Measurements from ENCODE around the gene PSME3. TPM values are rescaled to one million over a fixed set of nuclear protein-coding genes. Genes with fewer than 3 reads are reported as not detected.

The PSME3 gene
- polyA plus RNA-seq, 1 of the 3 experiments (the other 2 are of a cell fraction), result 139 TPM

DNA sequence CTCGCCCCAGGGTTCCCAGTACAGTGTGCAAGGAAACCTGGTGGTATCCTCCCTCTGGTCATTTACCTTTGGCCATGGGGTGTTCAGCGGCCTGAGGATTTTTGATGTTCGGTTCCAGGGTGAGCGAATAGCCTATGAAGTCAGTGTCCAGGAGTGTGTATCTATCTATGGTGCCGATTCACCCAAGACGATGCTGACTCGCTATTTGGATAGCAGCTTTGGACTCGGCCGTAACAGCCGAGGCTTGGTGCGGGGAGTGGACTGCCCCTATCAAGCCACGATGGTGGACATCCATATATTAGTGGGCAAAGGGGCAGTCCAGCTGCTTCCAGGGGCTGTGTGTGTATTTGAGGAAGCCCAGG lies 12.3 kb downstream of the PSME3 start:
- DNase-seq, result no peak
- Histone ChIP-seq H3K27ac (ENCODE audit: low read depth in 2 of 2, low read length in 1 of 2) (no peak overlapping the region), H3K4me2 (no peak overlapping the region), H3F3A (replicated peaks; ENCODE audit: insufficient read depth) (peaks cover 17% of the 10 kb centered on the region), H4K20me1 (ENCODE audit: insufficient read depth) (0 out of 2 replicates have a peak, but pooled peaks cover 10% of the 10 kb centered on the region), H3K9me3 (no peaks in the 10 kb centered on the region), H2AFZ (ENCODE audit: low read depth) (no peak overlapping the region), H3K9me2 (no peaks in the 10 kb centered on the region), H3K79me2 (ENCODE audit: insufficient read depth) (no peaks in the 10 kb centered on the region), H3K9ac (no peak overlapping the region), H3K4me3 (ENCODE audit: low read depth in 2 of 2, low read length in 1 of 2) (no peak overlapping the region), H3K27me3 (ENCODE audit: insufficient read depth) (no peaks in the 10 kb centered on the region), H3K36me3 (replicated peaks in 1 of 2; ENCODE audit: control insufficient read depth in 1 of 2, insufficient read depth in 2 of 2, low read length in 1 of 2) (peaks cover 21 to 49% of the 10 kb centered on the region in 2 experiments), H3K4me1 (ENCODE audit: control insufficient read depth in 1 of 2, insufficient read depth in 2 of 2, low read depth in 1 of 2, low read length in 1 of 2) (peaks cover 0 to 4% of the 10 kb centered on the region in 2 experiments; a peak in 1 of 4 replicates)
- POLR2A ChIA-PET, result interaction anchor here (1.8 kb wide), 1 partner anchor 153 kb away, joined by 6 read pairs; the partner anchor contains the start of gene RPL27
- WGBS (ENCODE audit: low lambda C conversion rate), result 98% methylated on average over 12 of the region's 12 CpGs
- CTCF ChIA-PET, result interaction anchor here (1.2 to 4.7 kb wide), 6 partner anchors 11 to 152 kb away, joined by 3 to 34 read pairs (median 20); partner anchors contain the start of genes BECN1 and RPL27
- TF ChIP-seq, protein P1, sequence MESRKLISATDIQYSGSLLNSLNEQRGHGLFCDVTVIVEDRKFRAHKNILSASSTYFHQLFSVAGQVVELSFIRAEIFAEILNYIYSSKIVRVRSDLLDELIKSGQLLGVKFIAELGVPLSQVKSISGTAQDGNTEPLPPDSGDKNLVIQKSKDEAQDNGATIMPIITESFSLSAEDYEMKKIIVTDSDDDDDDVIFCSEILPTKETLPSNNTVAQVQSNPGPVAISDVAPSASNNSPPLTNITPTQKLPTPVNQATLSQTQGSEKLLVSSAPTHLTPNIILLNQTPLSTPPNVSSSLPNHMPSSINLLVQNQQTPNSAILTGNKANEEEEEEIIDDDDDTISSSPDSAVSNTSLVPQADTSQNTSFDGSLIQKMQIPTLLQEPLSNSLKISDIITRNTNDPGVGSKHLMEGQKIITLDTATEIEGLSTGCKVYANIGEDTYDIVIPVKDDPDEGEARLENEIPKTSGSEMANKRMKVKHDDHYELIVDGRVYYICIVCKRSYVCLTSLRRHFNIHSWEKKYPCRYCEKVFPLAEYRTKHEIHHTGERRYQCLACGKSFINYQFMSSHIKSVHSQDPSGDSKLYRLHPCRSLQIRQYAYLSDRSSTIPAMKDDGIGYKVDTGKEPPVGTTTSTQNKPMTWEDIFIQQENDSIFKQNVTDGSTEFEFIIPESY (IDR thresholded peaks at IDR 0.05; ENCODE audit: borderline replicate concordance, low read depth), result no peak
- no peak for TF ChIP-seq SIN3A (IDR thresholded peaks at IDR 0.05; ENCODE audit: borderline replicate concordance, low read depth, low read length)
- TF ChIP-seq, protein P2, sequence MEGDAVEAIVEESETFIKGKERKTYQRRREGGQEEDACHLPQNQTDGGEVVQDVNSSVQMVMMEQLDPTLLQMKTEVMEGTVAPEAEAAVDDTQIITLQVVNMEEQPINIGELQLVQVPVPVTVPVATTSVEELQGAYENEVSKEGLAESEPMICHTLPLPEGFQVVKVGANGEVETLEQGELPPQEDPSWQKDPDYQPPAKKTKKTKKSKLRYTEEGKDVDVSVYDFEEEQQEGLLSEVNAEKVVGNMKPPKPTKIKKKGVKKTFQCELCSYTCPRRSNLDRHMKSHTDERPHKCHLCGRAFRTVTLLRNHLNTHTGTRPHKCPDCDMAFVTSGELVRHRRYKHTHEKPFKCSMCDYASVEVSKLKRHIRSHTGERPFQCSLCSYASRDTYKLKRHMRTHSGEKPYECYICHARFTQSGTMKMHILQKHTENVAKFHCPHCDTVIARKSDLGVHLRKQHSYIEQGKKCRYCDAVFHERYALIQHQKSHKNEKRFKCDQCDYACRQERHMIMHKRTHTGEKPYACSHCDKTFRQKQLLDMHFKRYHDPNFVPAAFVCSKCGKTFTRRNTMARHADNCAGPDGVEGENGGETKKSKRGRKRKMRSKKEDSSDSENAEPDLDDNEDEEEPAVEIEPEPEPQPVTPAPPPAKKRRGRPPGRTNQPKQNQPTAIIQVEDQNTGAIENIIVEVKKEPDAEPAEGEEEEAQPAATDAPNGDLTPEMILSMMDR (IDR thresholded peaks at IDR 0.05), result no peak
- TF ChIP-seq, protein P3, sequence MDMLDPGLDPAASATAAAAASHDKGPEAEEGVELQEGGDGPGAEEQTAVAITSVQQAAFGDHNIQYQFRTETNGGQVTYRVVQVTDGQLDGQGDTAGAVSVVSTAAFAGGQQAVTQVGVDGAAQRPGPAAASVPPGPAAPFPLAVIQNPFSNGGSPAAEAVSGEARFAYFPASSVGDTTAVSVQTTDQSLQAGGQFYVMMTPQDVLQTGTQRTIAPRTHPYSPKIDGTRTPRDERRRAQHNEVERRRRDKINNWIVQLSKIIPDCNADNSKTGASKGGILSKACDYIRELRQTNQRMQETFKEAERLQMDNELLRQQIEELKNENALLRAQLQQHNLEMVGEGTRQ (IDR thresholded peaks at IDR 0.05; ENCODE audit: borderline replicate concordance, low read depth, low read length), result no peak
- no peak for TF ChIP-seq TEAD4 (IDR thresholded peaks at IDR 0.05; ENCODE audit: borderline replicate concordance, insufficient read depth)
- TF ChIP-seq NFIC (IDR thresholded peaks at IDR 0.05; ENCODE audit: borderline replicate concordance), result no peak

DNA sequence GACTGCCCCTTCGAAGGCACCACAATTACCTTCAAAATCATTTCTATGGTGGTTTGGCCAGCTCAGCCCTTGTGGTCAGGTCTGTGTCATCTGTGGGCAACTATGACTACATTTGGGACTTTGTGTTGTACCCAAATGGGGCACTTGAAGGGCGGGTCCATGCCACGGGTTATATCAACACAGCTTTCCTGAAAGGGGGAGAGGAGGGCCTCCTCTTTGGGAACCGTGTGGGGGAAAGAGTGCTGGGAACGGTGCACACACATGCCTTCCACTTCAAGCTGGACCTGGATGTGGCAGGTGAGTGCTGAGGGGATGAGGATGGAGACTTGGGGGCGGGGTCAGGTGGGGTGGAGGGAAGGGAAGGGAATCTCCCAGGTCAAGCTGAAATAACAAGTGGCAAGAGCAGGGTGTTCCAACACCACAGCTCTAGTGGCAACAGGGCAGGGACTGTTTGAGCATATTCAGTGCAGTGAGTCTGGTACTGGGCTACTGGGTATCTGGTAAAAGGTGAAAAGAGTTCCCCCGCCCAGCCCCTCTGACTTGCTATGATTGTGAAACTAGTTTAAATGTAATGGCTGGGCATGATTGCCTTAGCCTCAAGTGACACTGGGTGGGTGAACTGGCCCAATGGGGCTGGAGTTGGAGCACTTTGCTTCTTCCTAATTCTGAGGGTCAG lies 12.9 kb downstream of the PSME3 start:
- Histone ChIP-seq H3K9me2 (no peaks in the 10 kb centered on the region), H3K27ac (ENCODE audit: low read depth in 2 of 2, low read length in 1 of 2) (no peak overlapping the region), H3K79me2 (ENCODE audit: insufficient read depth) (no peaks in the 10 kb centered on the region), H3K4me2 (no peak overlapping the region), H3K9me3 (no peaks in the 10 kb centered on the region), H3K9ac (no peak overlapping the region), H3K36me3 (replicated peaks in 1 of 2; ENCODE audit: control insufficient read depth in 1 of 2, insufficient read depth in 2 of 2, low read length in 1 of 2) (peaks cover 19 to 48% of the 10 kb centered on the region in 2 experiments), H3K27me3 (ENCODE audit: insufficient read depth) (no peaks in the 10 kb centered on the region), H4K20me1 (ENCODE audit: insufficient read depth) (0 out of 2 replicates have a peak, but pooled peaks cover 10% of the 10 kb centered on the region), H3F3A (replicated peaks; ENCODE audit: insufficient read depth) (peaks cover 14% of the 10 kb centered on the region), H2AFZ (ENCODE audit: low read depth) (no peak overlapping the region), H3K4me3 (ENCODE audit: low read depth in 2 of 2, low read length in 1 of 2) (no peak overlapping the region), H3K4me1 (ENCODE audit: control insufficient read depth in 1 of 2, insufficient read depth in 2 of 2, low read depth in 1 of 2, low read length in 1 of 2) (peaks cover 0 to 4% of the 10 kb centered on the region in 2 experiments; a peak in 1 of 4 replicates)
- ChIA-PET CTCF (interaction anchor here (1.2 to 4.7 kb wide), 7 partner anchors 12 to 152 kb away, joined by 3 to 34 read pairs (median 19); partner anchors contain the start of genes BECN1 and RPL27), POLR2A (no interaction called here)
- no peak for DNase-seq
- 86% methylated on average over 6 of the region's 7 CpGs for WGBS (ENCODE audit: low lambda C conversion rate)
- TF ChIP-seq GABPA (IDR thresholded peaks at IDR 0.05; ENCODE audit: low read depth) (no peak), RCOR1 (IDR thresholded peaks at IDR 0.05; ENCODE audit: low read length) (no peak), YY1 (IDR thresholded peaks at IDR 0.05; ENCODE audit: low read depth) (no peak), FOXJ3 (CRISPR knock-in tag; IDR thresholded peaks at IDR 0.05) (no peak), CHD2 (IDR thresholded peaks at IDR 0.05; ENCODE audit: low read length, partially characterized antibody) (no peak), NRF1 (IDR thresholded peaks at IDR 0.05; ENCODE audit: low read depth, low read length) (no peak), MEF2A (IDR thresholded peaks at IDR 0.05; ENCODE audit: borderline replicate concordance, low read depth) (no peak), FOXM1 (IDR thresholded peaks at IDR 0.05; ENCODE audit: low read depth) (no peak), SIN3A (IDR thresholded peaks at IDR 0.05; ENCODE audit: borderline replicate concordance, low read depth, low read length) (no peak), GATA2 (CRISPR knock-in tag; IDR thresholded peaks at IDR 0.05) (no peak), FOSL2 (IDR thresholded peaks at IDR 0.05; ENCODE audit: borderline replicate concordance, low read depth) (no peak), NFIC (IDR thresholded peaks at IDR 0.05; ENCODE audit: borderline replicate concordance) (no peak), MXI1 (IDR thresholded peaks at IDR 0.05; ENCODE audit: low read depth, low read length) (no peak)
- TF ChIP-seq, protein P4, sequence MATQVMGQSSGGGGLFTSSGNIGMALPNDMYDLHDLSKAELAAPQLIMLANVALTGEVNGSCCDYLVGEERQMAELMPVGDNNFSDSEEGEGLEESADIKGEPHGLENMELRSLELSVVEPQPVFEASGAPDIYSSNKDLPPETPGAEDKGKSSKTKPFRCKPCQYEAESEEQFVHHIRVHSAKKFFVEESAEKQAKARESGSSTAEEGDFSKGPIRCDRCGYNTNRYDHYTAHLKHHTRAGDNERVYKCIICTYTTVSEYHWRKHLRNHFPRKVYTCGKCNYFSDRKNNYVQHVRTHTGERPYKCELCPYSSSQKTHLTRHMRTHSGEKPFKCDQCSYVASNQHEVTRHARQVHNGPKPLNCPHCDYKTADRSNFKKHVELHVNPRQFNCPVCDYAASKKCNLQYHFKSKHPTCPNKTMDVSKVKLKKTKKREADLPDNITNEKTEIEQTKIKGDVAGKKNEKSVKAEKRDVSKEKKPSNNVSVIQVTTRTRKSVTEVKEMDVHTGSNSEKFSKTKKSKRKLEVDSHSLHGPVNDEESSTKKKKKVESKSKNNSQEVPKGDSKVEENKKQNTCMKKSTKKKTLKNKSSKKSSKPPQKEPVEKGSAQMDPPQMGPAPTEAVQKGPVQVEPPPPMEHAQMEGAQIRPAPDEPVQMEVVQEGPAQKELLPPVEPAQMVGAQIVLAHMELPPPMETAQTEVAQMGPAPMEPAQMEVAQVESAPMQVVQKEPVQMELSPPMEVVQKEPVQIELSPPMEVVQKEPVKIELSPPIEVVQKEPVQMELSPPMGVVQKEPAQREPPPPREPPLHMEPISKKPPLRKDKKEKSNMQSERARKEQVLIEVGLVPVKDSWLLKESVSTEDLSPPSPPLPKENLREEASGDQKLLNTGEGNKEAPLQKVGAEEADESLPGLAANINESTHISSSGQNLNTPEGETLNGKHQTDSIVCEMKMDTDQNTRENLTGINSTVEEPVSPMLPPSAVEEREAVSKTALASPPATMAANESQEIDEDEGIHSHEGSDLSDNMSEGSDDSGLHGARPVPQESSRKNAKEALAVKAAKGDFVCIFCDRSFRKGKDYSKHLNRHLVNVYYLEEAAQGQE (IDR thresholded peaks at IDR 0.05; ENCODE audit: low read depth, low read length), result no peak
